Tibial artery (tissue), 4 donors: ENCODE measurements around the gene CRK.

ENCODE experiments used
- DNase-seq, 2 donors: peaks; one replicate each; pipeline ENCODE4 v3.0.0-alpha.2; 2019
- H3K27ac ChIP-seq, 2 donors: fragments of 200-600 bp; sonication (generic) in 1 of 2; 1 replicate in 1 of 2; 2 replicates in 1 of 2; pipeline ENCODE4 v1.5.1; 2018 to 2019; ENCODE audit warnings: mild to moderate bottlenecking in 1 of 2
- H3K27me3 ChIP-seq, 2 donors: fragments of 200-600 bp; sonication (generic) in 1 of 2; one replicate each; pipeline versions ENCODE4 v1.5.1 to v1.6.0; 2016 to 2019
- H3K36me3 ChIP-seq, 3 donors: fragments of 200-600 bp; sonication (generic) in 2 of 3; one replicate each; pipeline ENCODE4 v1.5.1; 2016 to 2019; ENCODE audit warnings: mild to moderate bottlenecking in 2 of 3
- H3K4me1 ChIP-seq, 4 donors: fragments of 200-600 bp; sonication (generic) in 2 of 4; 1 replicate in 3 of 4; 2 replicates in 1 of 4; pipeline ENCODE4 v1.5.1; 2016 to 2019
- H3K4me3 ChIP-seq, 2 donors: fragments of 200-600 bp; sonication (generic) in 1 of 2; 1 replicate in 1 of 2; 2 replicates in 1 of 2; pipeline ENCODE4 v1.5.1; 2018 to 2019; ENCODE audit warnings: mild to moderate bottlenecking in 2 of 2
- H3K9me3 ChIP-seq, 3 donors: fragments of 200-600 bp; sonication (generic) in 1 of 3; one replicate each; pipeline ENCODE4 v1.5.1; 2016 to 2019
- intact Hi-C: fragments of 100-400 bp; cut with DNase I; formaldehyde crosslinking; loops from one replicate; pipeline ENCODE4 v1.15.0; 2023; ENCODE audit warnings: low total_unique reads
- TF ChIP-seq, protein P1 (sequence below), 2 experiments: fragments of 200-600 bp in 1 of 2; fragments of 450-650 bp in 1 of 2; IDR thresholded peaks; one replicate each; pipeline ENCODE4 v1.5.1; 2017 to 2019; ENCODE audit warnings: antibody characterized with exemption in 2 of 2, mild to moderate bottlenecking in 1 of 2, moderate library complexity in 1 of 2

Gene CRK

GRCh38 chr17:1416414-1416813 is 39.6 kb downstream of the CRK start:
- TF ChIP-seq, protein P1, sequence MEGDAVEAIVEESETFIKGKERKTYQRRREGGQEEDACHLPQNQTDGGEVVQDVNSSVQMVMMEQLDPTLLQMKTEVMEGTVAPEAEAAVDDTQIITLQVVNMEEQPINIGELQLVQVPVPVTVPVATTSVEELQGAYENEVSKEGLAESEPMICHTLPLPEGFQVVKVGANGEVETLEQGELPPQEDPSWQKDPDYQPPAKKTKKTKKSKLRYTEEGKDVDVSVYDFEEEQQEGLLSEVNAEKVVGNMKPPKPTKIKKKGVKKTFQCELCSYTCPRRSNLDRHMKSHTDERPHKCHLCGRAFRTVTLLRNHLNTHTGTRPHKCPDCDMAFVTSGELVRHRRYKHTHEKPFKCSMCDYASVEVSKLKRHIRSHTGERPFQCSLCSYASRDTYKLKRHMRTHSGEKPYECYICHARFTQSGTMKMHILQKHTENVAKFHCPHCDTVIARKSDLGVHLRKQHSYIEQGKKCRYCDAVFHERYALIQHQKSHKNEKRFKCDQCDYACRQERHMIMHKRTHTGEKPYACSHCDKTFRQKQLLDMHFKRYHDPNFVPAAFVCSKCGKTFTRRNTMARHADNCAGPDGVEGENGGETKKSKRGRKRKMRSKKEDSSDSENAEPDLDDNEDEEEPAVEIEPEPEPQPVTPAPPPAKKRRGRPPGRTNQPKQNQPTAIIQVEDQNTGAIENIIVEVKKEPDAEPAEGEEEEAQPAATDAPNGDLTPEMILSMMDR (IDR thresholded peaks at IDR 0.05): no peak
- no peak for DNase-seq
- Histone ChIP-seq H3K36me3 (peaks cover 7 to 22% (median 20%) of the 10 kb centered on the region in 3 donors), H3K9me3 (no peaks in the 10 kb centered on the region), H3K27ac (no peak overlapping the region), H3K27me3 (no peaks in the 10 kb centered on the region), H3K4me1 (peaks cover 0 to 18% (median 9%) of the 10 kb centered on the region in 4 donors), H3K4me3 (no peak overlapping the region)
- intact Hi-C loops: no loop called here

DNA sequence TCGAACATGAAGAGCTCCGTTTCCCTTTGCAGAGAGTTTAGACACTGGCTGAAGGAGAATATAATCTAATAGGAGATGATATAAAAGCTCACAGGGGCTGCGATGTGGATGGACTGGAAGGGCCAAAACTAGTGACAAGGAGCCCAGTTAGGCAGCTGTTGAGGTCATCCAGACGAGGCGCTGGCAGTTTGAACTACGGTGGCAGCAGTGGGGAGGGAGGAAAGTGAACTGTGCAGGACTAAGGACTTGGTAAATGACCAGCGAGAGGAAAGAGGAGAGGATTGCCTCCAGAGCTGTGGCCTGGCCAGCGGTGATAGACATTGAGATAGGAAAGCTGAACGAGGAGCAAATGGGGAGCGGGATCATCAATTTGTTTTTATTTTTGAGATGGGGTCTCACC is 41.4 kb downstream of the CRK start:
- Histone ChIP-seq H3K9me3 (no peaks in the 10 kb centered on the region), H3K36me3 (peaks cover 0 to 12% (median 10%) of the 10 kb centered on the region in 3 donors), H3K27ac (no peak overlapping the region), H3K27me3 (no peaks in the 10 kb centered on the region), H3K4me3 (no peak overlapping the region), H3K4me1 (peaks cover 0 to 18% (median 9%) of the 10 kb centered on the region in 4 donors)
- TF ChIP-seq, protein P1 (IDR thresholded peaks at IDR 0.05): no peak
- intact Hi-C loops: no loop called here
- no peak for DNase-seq

DNA sequence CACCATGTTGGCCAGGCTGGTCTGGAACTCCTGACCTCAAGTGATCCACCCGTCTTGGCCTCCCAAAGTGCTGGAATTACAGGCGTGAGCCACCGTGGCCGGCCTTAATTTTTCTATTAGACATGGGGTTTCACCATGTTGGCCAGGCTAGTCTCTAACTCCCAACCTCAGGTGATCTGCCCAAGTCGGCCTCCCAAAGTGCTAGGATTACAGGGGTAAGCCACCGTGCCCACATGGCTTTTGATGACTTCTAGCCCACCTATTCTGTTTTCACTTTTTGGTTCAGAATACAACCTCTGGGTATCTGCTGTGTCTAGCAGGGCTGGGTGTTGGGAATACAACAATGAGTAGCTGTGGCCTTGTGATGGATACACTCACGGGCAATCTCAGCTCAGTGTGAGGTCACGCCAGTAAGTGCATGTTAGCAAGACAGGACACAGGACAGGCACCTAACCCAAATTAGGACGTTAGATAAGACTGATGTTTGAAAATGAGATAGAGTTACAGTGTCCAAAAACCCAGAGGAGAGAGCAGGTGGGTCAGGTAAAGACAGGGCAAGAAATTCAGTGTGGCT is 41.9 kb downstream of the CRK start:
- H3K27ac ChIP-seq: peak overlapping the region in 1 of 2 donors; percentile 24
- intact Hi-C loops: no loop called here
- H3K9me3 ChIP-seq: no peaks in the 10 kb centered on the region
- DNase-seq: no peak
- no peak overlapping the region for H3K4me3 ChIP-seq
- H3K4me1 ChIP-seq: peaks cover 0 to 18% (median 9%) of the 10 kb centered on the region in 4 donors
- H3K27me3 ChIP-seq: no peaks in the 10 kb centered on the region
- peaks cover 0 to 10% (median 8%) of the 10 kb centered on the region in 3 donors for H3K36me3 ChIP-seq
- TF ChIP-seq, protein P1 (IDR thresholded peaks at IDR 0.05): no peak

- TF ChIP-seq, protein P1 (IDR thresholded peaks at IDR 0.05): no peak
- Histone ChIP-seq H3K4me1 (peaks cover 0 to 18% (median 9%) of the 10 kb centered on the region in 4 donors), H3K36me3 (peaks cover 0 to 10% (median 8%) of the 10 kb centered on the region in 3 donors), H3K27ac (peak overlapping the region in 1 of 2 donors; percentile 24), H3K27me3 (no peaks in the 10 kb centered on the region), H3K9me3 (no peaks in the 10 kb centered on the region), H3K4me3 (no peak overlapping the region)
- peak; percentile 76 to 88 for DNase-seq
- intact Hi-C loops: no loop called here
These were observed 42.7 kb downstream of the CRK start for GRCh38 chr17:1413281-1413791.

- intact Hi-C loops: no loop called here
- H3K9me3 ChIP-seq: no peaks in the 10 kb centered on the region
- H3K36me3 ChIP-seq: peaks cover 0 to 8% (median 5%) of the 10 kb centered on the region in 3 donors
- DNase-seq: peak in 1 of 2 donors; percentile 31
- no peak overlapping the region for H3K4me3 ChIP-seq
- H3K4me1 ChIP-seq: peaks cover 0 to 18% (median 9%) of the 10 kb centered on the region in 4 donors
- H3K27ac ChIP-seq: no peak overlapping the region
- H3K27me3 ChIP-seq: no peaks in the 10 kb centered on the region
- TF ChIP-seq, protein P1 (IDR thresholded peaks at IDR 0.05): no peak
These were observed 43.6 kb downstream of the CRK start for GRCh38 chr17:1412185-1413110.
